HG03280 (cell line): ENCODE data around the gene CHST15.

Experiments used
- ATAC-seq: cut with Tn5 transposase; IDR thresholded peaks from one replicate; pipeline ENCODE4 v1.9.1; 2021; ENCODE audit warnings: mild to moderate bottlenecking, moderate library complexity; ENCODE audit not compliant: unreplicated experiment

CHST15 gene

DNA sequence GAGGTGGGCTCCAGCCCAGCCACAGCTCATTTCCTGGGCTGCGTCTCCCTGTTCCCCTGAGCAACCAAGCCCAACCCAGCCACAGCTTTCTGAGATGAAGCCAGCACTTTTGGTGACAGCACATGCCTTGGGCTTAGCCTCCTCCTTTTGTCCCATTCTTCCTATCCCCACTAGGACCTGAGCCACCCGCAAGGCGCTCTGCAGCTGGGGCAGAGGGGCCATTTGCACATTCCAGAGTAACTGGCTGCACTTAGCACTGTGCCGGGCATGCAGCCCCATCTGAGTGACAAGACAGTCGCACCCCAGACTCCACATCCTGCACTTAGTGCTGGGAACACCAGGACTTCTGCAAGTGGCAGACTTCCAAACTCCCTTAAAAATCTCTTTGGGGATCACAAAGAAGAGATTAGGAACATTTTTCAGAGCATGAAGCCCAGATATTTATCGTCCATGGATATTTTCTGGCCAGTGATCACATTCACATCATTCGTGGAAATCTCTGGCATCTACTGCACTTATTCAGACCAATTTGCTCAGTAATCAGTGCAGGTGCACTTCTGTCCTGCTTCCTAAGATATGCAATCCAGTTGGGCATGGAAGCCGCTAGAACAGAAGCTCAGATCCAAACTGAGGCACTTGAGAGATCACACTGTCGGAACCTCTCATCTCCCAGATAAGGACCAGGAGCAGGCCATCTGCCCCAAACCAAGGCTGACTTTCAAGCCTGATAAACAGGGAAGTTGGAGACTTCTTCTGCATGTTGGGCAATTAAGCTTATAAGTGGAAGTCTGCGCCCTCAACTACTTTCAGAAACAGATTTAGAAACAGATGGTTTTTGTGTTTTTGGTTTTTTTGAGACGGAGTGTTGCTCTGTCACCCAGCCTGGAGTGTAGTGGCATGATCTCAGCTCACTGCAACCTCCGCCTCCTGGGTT is 26.4 kb downstream of the CHST15 start:
- no peak for ATAC-seq

GRCh38 chr10:124066126-124066700 is 27.2 kb downstream of the CHST15 start:
- ATAC-seq = no peak

GRCh38 chr10:124065382-124066125 is 27.8 kb downstream of the CHST15 start:
- ATAC-seq = no peak

DNA sequence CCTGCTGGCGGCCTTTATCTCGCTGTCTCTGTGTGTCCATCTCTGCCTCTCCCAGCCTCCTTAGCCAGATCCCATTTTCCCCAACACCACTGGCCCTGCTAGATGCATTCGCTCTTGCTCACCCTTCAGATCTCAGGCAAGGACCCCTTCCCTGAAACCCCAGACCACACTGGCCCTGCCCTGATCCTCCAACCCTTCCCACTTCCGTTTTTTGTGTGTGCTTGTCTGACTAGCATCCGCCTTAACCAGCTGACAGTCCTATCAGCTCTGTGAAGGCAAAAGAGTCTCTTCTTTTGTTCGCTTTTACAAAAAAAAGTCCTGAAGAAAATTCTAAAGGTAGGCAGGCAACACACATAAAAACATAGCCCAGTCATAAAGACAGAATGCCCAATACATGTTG is 28.7 kb downstream of the CHST15 start:
- no peak for ATAC-seq

DNA sequence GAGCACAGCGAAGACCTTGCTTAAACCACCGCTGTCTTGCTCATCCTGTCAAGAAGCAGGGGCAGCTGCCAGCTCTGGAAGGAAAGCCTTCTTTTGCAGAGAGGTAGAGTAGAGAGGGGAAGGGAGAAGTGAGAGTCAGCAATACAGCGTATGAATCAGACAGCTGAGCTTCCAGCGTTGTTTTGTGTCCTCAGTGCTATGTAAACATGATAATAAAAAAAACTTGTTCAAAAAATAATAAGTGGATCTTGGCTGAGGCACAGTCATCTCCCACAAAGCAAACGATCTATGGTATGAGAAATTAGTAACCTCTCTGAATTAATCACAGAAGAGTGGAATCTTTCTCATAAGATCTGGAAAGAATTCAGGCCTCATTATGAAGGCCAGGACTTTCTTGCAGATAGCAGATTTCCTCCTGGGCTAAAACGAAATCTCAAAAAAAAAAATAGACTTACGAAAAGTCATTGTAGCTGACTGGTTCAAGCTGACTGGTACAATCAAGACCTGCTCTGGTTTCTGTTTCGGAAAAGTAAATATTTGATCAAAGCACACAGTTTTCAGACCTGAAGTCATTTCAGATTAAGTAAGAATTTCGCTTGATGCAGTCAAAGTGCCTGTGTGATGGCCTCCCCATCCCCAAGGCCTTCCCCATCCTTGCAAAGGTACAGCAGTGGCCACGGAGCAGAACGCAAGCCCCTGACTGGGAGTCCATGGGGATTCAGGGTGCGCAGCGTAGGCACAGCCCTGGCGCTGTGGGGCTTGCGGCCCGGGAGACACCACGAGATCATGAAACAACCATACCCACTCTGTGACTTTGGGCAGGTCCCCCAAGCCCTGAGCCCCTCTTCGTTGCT is 29.4 kb downstream of the CHST15 start:
- ATAC-seq = no peak

- ATAC-seq = no peak
These were observed 31.0 kb downstream of the CHST15 start for GRCh38 chr10:124062390-124062789.

DNA sequence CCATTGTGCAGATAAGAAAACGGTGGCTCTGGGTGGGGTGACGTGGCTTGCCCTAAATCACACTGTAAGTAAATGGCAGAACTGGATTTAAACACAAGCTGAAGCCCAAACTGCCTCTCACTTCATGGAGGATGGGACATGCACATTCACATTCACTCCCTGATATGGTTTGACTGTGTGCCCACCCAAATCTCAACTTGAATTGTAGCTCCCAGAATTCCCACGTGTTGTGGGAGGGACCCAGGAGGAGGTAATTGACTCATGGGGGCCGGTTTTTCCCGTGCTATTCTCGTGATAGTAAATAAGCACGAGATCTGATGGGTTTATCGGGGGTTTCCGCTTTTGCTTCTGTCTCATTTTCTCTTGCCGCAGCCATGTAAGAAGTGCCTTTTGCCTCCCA is 32.4 kb downstream of the CHST15 start:
- ATAC-seq = no peak

DNA sequence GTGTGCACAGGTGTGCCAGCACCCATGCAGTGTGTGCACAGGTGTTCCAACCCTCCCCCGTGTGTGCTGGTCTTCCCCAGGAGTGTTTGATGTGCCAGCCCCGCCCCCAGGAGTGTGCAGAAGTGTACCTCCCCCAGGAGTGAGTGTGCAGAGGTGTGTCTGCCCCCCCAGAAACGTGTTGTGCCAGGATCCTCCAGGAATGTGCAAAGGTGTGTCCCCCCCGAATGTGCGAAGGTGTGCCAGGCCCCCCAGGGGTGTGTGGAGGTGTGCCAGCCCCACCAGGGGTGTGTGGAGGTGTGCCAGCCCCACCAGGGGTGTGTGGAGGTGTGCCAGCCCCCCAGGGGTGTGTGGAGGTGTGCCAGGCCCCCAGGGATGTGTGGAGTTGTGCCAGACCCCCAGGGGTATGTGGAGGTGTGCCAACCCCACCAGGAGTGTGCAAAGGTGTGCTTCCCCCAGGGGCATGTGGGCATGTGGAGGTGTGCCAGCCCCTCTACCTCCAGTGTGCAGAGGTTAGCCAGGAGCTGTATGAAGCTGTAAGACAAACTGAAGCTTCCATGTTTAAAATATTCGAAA is 33.2 kb downstream of the CHST15 start:
- ATAC-seq = no peak

- ATAC-seq = no peak
These were observed 33.8 kb downstream of the CHST15 start for GRCh38 chr10:124059551-124059950.

DNA sequence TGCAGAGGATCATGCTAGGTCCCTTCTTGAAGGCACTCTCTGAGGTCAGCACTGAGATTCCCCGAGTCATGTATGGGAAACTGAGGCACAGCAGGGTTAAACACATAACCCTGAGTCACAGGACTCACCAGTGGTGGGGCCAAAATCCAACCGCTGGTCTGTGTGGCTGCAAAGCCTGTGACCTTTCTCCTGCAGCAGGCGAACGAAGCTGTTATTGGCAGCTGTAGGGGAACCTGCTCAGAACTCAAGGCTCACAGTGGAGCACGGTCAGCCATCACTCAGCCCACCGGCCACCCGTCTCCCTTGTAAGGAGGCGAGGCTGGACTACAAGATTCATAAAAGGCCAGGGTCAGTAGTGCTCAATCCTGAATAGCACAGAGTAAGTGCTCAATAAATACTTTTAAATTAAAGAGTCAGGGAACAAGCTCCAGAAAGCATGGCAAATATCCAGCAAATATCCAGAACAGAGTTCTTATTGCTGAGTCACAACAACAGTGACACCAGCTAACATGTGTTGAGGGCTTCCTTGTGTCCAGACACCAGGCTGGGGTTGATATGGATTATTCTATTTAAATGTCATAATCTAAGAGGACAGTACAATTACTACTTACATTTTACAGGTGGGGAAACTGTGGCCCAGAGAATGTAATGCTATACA is 34.9 kb downstream of the CHST15 start:
- ATAC-seq = no peak

- no peak for ATAC-seq
These were observed 35.8 kb downstream of the CHST15 start for GRCh38 chr10:124057601-124058000.

DNA sequence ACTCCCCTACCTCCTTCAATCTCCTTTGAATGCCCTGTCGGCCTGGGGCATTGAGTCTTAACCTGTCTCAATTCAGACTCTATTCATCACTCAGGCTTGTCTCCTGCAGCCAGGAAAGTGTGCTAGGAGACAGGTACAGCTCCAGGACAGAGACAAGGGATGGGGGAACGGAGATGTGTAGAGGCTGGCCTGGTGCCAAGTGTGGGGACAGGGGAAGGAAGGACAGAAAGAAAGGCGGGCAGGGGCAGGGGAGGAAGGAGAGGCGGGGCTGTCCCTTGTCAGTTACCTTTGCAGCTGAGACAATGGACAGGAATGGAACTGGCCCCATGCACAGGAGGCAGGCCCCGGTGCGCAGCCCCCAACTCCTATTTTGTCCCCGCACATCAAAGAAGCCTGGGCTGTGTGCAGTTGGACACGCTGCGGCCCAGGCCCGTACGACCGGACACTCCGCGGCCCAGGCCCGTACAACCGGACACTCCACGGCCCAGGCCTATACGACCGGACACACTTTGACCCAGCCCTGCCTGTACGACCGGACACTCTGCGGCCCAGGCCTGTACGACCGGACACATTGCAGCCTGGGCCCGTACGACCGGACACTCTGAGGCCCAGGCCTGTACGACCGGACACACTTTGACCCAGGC is 36.9 kb downstream of the CHST15 start:
- no peak for ATAC-seq

GRCh38 chr10:124053971-124054370 is 39.4 kb downstream of the CHST15 start:
- ATAC-seq = no peak

DNA sequence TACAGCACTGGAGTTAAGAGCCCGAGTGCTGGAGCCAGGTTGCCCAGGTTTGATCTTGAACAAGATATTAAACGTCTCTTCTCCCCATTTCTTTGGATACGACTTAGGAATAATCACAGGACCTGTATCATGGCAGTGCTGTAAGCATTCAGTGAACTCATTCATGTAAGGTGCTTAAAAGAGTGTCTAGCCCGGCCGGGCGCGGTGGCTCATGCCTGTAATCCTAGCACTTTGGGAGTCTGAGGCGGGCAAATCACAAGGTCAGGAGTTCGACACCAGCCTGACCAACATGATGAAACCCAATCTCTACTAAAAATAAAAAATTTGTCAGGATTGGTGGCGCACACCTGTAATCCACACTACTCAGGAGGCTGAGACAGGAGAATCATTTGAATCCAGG is 40.8 kb downstream of the CHST15 start:
- ATAC-seq = no peak

GRCh38 chr10:124050021-124051015 is 43.1 kb downstream of the CHST15 start:
- ATAC-seq = no peak

DNA sequence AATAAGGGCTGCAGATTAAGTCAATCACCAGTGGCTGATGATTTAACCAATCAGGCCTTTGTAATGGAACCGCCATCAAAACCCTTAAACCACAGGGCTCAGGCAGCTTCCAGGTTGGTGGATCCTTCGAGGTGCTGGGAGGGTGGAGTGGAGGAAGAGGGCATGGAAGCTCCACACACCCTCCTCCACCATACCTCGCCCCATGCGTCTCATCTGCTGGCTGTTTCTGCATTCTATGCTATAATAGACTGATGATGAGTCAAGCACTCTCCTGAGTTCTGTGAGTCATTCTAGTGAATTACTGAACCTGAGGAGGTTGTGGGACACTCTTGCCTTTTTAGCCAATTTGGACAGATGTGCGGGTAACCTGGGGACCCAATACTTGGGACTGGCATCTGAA is 43.9 kb downstream of the CHST15 start:
- no peak for ATAC-seq

- ATAC-seq = no peak
These were observed 44.8 kb downstream of the CHST15 start for GRCh38 chr10:124048371-124049290.
